ENCODE data around the gene ABLIM1.

Gene ABLIM1

GRCh38 chr10:114680543-114681117 lies 22.6 kb upstream of the ABLIM1 start:
- no peak for DNase-seq (ENCODE audit: low read depth, low spot score)

GRCh38 chr10:114679552-114679951 lies 21.5 kb upstream of the ABLIM1 start:
- no peak for DNase-seq (ENCODE audit: low read depth, low spot score)

GRCh38 chr10:114678820-114679219 lies 20.7 kb upstream of the ABLIM1 start:
- no peak for DNase-seq (ENCODE audit: low read depth, low spot score)

GRCh38 chr10:114678336-114678735 lies 20.3 kb upstream of the ABLIM1 start:
- no peak for DNase-seq (ENCODE audit: low read depth, low spot score)

GRCh38 chr10:114674346-114674745 lies 16.3 kb upstream of the ABLIM1 start:
- no peak for DNase-seq (ENCODE audit: low read depth, low spot score)

GRCh38 chr10:114669648-114670047 lies 11.6 kb upstream of the ABLIM1 start:
- DNase-seq (ENCODE audit: low read depth, low spot score): no peak

- DNase-seq (ENCODE audit: low read depth, low spot score): no peak
These were observed 10.5 kb upstream of the ABLIM1 start for GRCh38 chr10:114668375-114669080.

GRCh38 chr10:114665873-114666272 lies 7.8 kb upstream of the ABLIM1 start:
- no peak for DNase-seq (ENCODE audit: low read depth, low spot score)

GRCh38 chr10:114665406-114665805 lies 7.3 kb upstream of the ABLIM1 start:
- DNase-seq (ENCODE audit: low read depth, low spot score): no peak

- DNase-seq (ENCODE audit: low read depth, low spot score): no peak
These were observed 6.1 kb upstream of the ABLIM1 start for GRCh38 chr10:114664127-114664526.

GRCh38 chr10:114663626-114664025 lies 5.6 kb upstream of the ABLIM1 start:
- no peak for DNase-seq (ENCODE audit: low read depth, low spot score)

GRCh38 chr10:114662646-114663217 lies 4.7 kb upstream of the ABLIM1 start:
- no peak for DNase-seq (ENCODE audit: low read depth, low spot score)

- no peak for DNase-seq (ENCODE audit: low read depth, low spot score)
These were observed 3.3 kb upstream of the ABLIM1 start for GRCh38 chr10:114661212-114661880.

GRCh38 chr10:114655671-114656070 lies 2.4 kb downstream of the ABLIM1 start:
- DNase-seq (ENCODE audit: low read depth, low spot score): no peak

- no peak for DNase-seq (ENCODE audit: low read depth, low spot score)
These were observed 3.1 kb downstream of the ABLIM1 start for GRCh38 chr10:114654822-114655575.

GRCh38 chr10:114653926-114654325 lies 4.1 kb downstream of the ABLIM1 start:
- no peak for DNase-seq (ENCODE audit: low read depth, low spot score)

GRCh38 chr10:114652402-114653368 lies 5.4 kb downstream of the ABLIM1 start:
- DNase-seq (ENCODE audit: low read depth, low spot score): no peak

- no peak for DNase-seq (ENCODE audit: low read depth, low spot score)
These were observed 7.2 kb downstream of the ABLIM1 start for GRCh38 chr10:114650831-114651230.

GRCh38 chr10:114650266-114650665 lies 7.8 kb downstream of the ABLIM1 start:
- no peak for DNase-seq (ENCODE audit: low read depth, low spot score)

- no peak for DNase-seq (ENCODE audit: low read depth, low spot score)
These were observed 8.7 kb downstream of the ABLIM1 start for GRCh38 chr10:114649217-114649903.

Data from iPS DF 19.7 (cell line).